B cell (primary cell): ENCODE results near the gene CST5. TPM values are rescaled to one million over a fixed set of nuclear protein-coding genes. Genes with fewer than 3 reads are reported as not detected.

Source experiments
- ATAC-seq: fragments of 200-7000 bp; cut with Tn5 transposase; one replicate; pipeline ENCODE4 v1.10.0; 2021; ENCODE audit warnings: low read depth, mild to moderate bottlenecking, moderate number of reproducible peaks, moderate library complexity
- CTCF ChIA-PET: fragments of 350-600 bp; sonication (Branson Sonifier 250); formaldehyde crosslinking; loops from one replicate; lab custom pipeline; 2021; ENCODE audit warnings: antibody characterized with exemption, inconsistent platforms; lab: Charles Lee
- POLR2A ChIA-PET: fragments of 350-600 bp; sonication (Branson Sonifier 250); formaldehyde crosslinking; loops from one replicate; lab custom pipeline; 2021; ENCODE audit warnings: antibody characterized with exemption; lab: Charles Lee
- DNase-seq: peaks from one replicate; pipeline ENCODE4 v3.0.0; 2013
- H2AFZ ChIP-seq: 2 replicates; pipeline ENCODE4 v1.6.1; 2012; ENCODE audit warnings: mild to moderate bottlenecking, low read depth, low read length; ENCODE audit not compliant: insufficient read depth, poor library complexity, severe bottlenecking
- H3K27ac ChIP-seq, 2 donors: 1 replicate in 1 of 2; 2 replicates in 1 of 2; pipeline ENCODE4 v1.5.1; 2012 to 2013; ENCODE audit warnings: low read length in 2 of 2, mild to moderate bottlenecking in 2 of 2, moderate library complexity in 1 of 2
- H3K27me3 ChIP-seq, 4 experiments: fragments of 200-600 bp in 1 of 4; sonication (generic) in 1 of 4; replicated peaks in 1 of 4; 1 replicate in 2 of 4; 2 replicates in 2 of 4; pipeline versions ENCODE4 v1.6.1 to v1.7.0; 2013 to 2016; ENCODE audit warnings: low read length in 3 of 4, mild to moderate bottlenecking in 2 of 4, mixed read lengths in 1 of 4, moderate library complexity in 1 of 4; ENCODE audit not compliant: insufficient read depth in 4 of 4, control insufficient read depth in 3 of 4; ENCODE audit errors: control extremely low read depth in 1 of 4
- H3K36me3 ChIP-seq, 2 experiments: replicated peaks in 1 of 2; 1 replicate in 1 of 2; 2 replicates in 1 of 2; pipeline versions ENCODE4 v1.6.1 to v1.7.1; 2013; ENCODE audit warnings: low read length in 1 of 2; ENCODE audit not compliant: insufficient read depth in 2 of 2, control insufficient read depth in 1 of 2; ENCODE audit errors: control extremely low read depth in 1 of 2, extremely low read depth in 1 of 2
- H3K4me1 ChIP-seq, 2 donors: fragments of 200-600 bp in 1 of 2; sonication (generic) in 1 of 2; 1 replicate in 1 of 2; 2 replicates in 1 of 2; pipeline versions ENCODE4 v1.5.1 to v1.6.1; 2013 to 2017; ENCODE audit warnings: low read length in 2 of 2; ENCODE audit not compliant: control insufficient read depth in 2 of 2, insufficient read depth in 2 of 2
- H3K4me2 ChIP-seq: replicated peaks from 2 replicates; pipeline ENCODE3; 2012; ENCODE audit warnings: mild to moderate bottlenecking, low read depth, low read length; ENCODE audit not compliant: poor library complexity, severe bottlenecking
- H3K4me3 ChIP-seq, 5 experiments: fragments of 200-600 bp in 1 of 5; sonication (generic) in 1 of 5; 1 replicate in 3 of 5; 2 replicates in 2 of 5; pipeline versions ENCODE4 v1.5.1 to v1.7.0; 2011 to 2016; ENCODE audit warnings: low read length in 4 of 5, mild to moderate bottlenecking in 4 of 5, low read depth in 2 of 5, control low read depth in 1 of 5, moderate library complexity in 1 of 5; ENCODE audit not compliant: insufficient read depth in 1 of 5; ENCODE audit errors: control extremely low read depth in 1 of 5, extremely low read depth in 1 of 5
- H3K79me2 ChIP-seq: fragments of 200-600 bp; sonication (generic); one replicate; pipeline ENCODE4 v1.6.0; 2016; ENCODE audit warnings: low read length; ENCODE audit not compliant: control insufficient read depth, insufficient read depth
- H3K9ac ChIP-seq: fragments of 200-600 bp; sonication (generic); 2 replicates; pipeline ENCODE4 v1.6.1; 2017; ENCODE audit warnings: mild to moderate bottlenecking, low read length, moderate library complexity
- H3K9me3 ChIP-seq, 3 donors: one replicate each; pipeline versions ENCODE4 v1.6.1 to v1.7.1; 2013; ENCODE audit warnings: low read length in 2 of 3; ENCODE audit not compliant: control insufficient read depth in 2 of 3, insufficient read depth in 1 of 3; ENCODE audit errors: control extremely low read depth in 1 of 3
- H4K20me1 ChIP-seq: 2 replicates; pipeline ENCODE4 v1.6.0; 2012; ENCODE audit warnings: mild to moderate bottlenecking, low read length; ENCODE audit not compliant: insufficient read depth, control insufficient read depth, poor library complexity, severe bottlenecking
- H3K27ac Mint-ChIP-seq: one replicate; pipeline ENCODE4 v1.8.0; 2021; ENCODE audit warnings: mixed read lengths
- H3K27me3 Mint-ChIP-seq: one replicate; pipeline ENCODE4 v1.8.0; 2021; ENCODE audit warnings: mixed read lengths
- H3K4me1 Mint-ChIP-seq: one replicate; pipeline ENCODE4 v1.8.0; 2021; ENCODE audit warnings: mixed read lengths
- H3K4me3 Mint-ChIP-seq: one replicate; pipeline ENCODE4 v1.8.0; 2021; ENCODE audit warnings: mixed read lengths
- H3K9me3 Mint-ChIP-seq: one replicate; pipeline ENCODE4 v1.8.0; 2022; ENCODE audit warnings: mixed read lengths; ENCODE audit not compliant: insufficient read depth
- EZH2 ChIP-seq: IDR thresholded peaks from 2 replicates; pipeline ENCODE4 v1.6.1; 2012; ENCODE audit warnings: borderline replicate concordance, low read depth, mild to moderate bottlenecking, moderate library complexity, low read length; ENCODE audit not compliant: insufficient read depth, poor library complexity, severe bottlenecking
- WGBS: methylation state at CpG from one replicate; pipeline ENCODE4 v1.1.5; 2013; ENCODE audit warnings: missing lambda C conversion rate; ENCODE audit not compliant: insufficient coverage; 5-methylcytosine and 5-hydroxymethylcytosine counted together
- intact Hi-C: fragments of 100-400 bp; cut with micrococcal nuclease; formaldehyde crosslinking; loops from one replicate; pipeline ENCODE4 v1.10.0; 2022
- polyA minus RNA-seq: library from RNA; depleted of rRNA, polyadenylated mRNA; stranded (reverse); fragments of >200 nt; gene quantifications from 2 replicates; pipeline ENCODE4 v1.2.3, GENCODE V29; 2012
- polyA plus RNA-seq: library from polyadenylated mRNA; depleted of rRNA; stranded (reverse); fragments of >200 nt; gene quantifications from 2 replicates; pipeline ENCODE4 v1.2.3, GENCODE V29; 2012
- total RNA-seq, 2 donors: library from RNA; stranded (reverse); fragments of 120-200 nt in 1 of 2; gene quantifications; 1 replicate in 1 of 2; 2 replicates in 1 of 2; pipeline versions ENCODE4 v1.2.3 to v1.2.4, GENCODE V29; 2013 to 2022
- TF ChIP-seq, protein P1 (sequence below): fragments of 200-600 bp; IDR thresholded peaks from one replicate; pipeline ENCODE4 v1.8.0; 2022; ENCODE audit warnings: antibody characterized with exemption, mild to moderate bottlenecking

Gene CST5, protein sequence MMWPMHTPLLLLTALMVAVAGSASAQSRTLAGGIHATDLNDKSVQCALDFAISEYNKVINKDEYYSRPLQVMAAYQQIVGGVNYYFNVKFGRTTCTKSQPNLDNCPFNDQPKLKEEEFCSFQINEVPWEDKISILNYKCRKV
- total RNA-seq: not detected in 2 replicates
- not detected for total RNA-seq (2013)
- polyA plus RNA-seq: not detected in 2 replicates
- polyA minus RNA-seq: not detected in 2 replicates

- Histone ChIP-seq H3K4me1 (no peaks in the 10 kb centered on the region), H3K27me3 (no peaks in the 10 kb centered on the region), H3K36me3 (no peaks in the 10 kb centered on the region), H3K4me3 (no peak within 1 kb of the TSS), H4K20me1 (no peaks in the 10 kb centered on the region), H3K79me2 (no peaks in the 10 kb centered on the region), H3K27ac (no peak within 1 kb of the TSS), H2AFZ (no peak within 1 kb of the TSS), H3K9me3 (no peaks in the 10 kb centered on the region), H3K9ac (no peak within 1 kb of the TSS), H3K4me2 (no peak within 1 kb of the TSS)
- TF ChIP-seq, protein P1, sequence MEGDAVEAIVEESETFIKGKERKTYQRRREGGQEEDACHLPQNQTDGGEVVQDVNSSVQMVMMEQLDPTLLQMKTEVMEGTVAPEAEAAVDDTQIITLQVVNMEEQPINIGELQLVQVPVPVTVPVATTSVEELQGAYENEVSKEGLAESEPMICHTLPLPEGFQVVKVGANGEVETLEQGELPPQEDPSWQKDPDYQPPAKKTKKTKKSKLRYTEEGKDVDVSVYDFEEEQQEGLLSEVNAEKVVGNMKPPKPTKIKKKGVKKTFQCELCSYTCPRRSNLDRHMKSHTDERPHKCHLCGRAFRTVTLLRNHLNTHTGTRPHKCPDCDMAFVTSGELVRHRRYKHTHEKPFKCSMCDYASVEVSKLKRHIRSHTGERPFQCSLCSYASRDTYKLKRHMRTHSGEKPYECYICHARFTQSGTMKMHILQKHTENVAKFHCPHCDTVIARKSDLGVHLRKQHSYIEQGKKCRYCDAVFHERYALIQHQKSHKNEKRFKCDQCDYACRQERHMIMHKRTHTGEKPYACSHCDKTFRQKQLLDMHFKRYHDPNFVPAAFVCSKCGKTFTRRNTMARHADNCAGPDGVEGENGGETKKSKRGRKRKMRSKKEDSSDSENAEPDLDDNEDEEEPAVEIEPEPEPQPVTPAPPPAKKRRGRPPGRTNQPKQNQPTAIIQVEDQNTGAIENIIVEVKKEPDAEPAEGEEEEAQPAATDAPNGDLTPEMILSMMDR: no peak
- no peak for TF ChIP-seq EZH2
- ATAC-seq (no peak), DNase-seq (no peak)
- ChIA-PET POLR2A (no interaction called here), CTCF (no interaction called here)
- intact Hi-C loops: no loop called here
- Mint-ChIP-seq H3K4me3 (no peak within 1 kb of the TSS), H3K9me3 (no peaks in the 10 kb centered on the region), H3K4me1 (no peaks in the 10 kb centered on the region), H3K27ac (no peak within 1 kb of the TSS), H3K27me3 (peaks cover 3% of the 10 kb centered on the region)
- 91% methylated on average over 7 of the region's 7 CpGs for WGBS
Measured at GRCh38 chr20:23879328-23879798, at the start of gene CST5. TSS of gene CST5 (minus strand) at chr20:23879748. CDS start at chr20:23879676, 72 bp downstream.

- ChIA-PET POLR2A (no interaction called here), CTCF (interaction anchor here (1.5 kb wide), 1 partner anchor 9 kb away, joined by 4 read pairs; no protein-coding TSS in a partner anchor)
- H3K36me3 ChIP-seq: no peaks in the 10 kb centered on the region
- H3K4me1 Mint-ChIP-seq: no peaks in the 10 kb centered on the region
- no peaks in the 10 kb centered on the region for H3K27me3 ChIP-seq
- no peak overlapping the region for H3K4me2 ChIP-seq
- no peaks in the 10 kb centered on the region for H3K4me1 ChIP-seq
- no peaks in the 10 kb centered on the region for H4K20me1 ChIP-seq
- no peak overlapping the region for H3K4me3 Mint-ChIP-seq
- no peak overlapping the region for H3K9ac ChIP-seq
- H3K79me2 ChIP-seq: no peaks in the 10 kb centered on the region
- H3K27me3 Mint-ChIP-seq: peaks cover 6% of the 10 kb centered on the region
- no peak overlapping the region for H3K4me3 ChIP-seq
- intact Hi-C loops: no loop called here
- ATAC-seq: no peak
- no peak overlapping the region for H3K27ac Mint-ChIP-seq
- WGBS: 72% methylated on average over 10 of the region's 10 CpGs
- no peaks in the 10 kb centered on the region for H3K9me3 Mint-ChIP-seq
- TF ChIP-seq, protein P1: no peak
- no peak for TF ChIP-seq EZH2
- no peak for DNase-seq
- no peak overlapping the region for H2AFZ ChIP-seq
- H3K27ac ChIP-seq: no peak overlapping the region
- no peaks in the 10 kb centered on the region for H3K9me3 ChIP-seq
Measured at GRCh38 chr20:23928788-23929187, 49.2 kb upstream of the CST5 start.
